ENCODE data around the gene ARHGEF9. TPM values are rescaled to one million over a fixed set of nuclear protein-coding genes. Genes with fewer than 3 reads are reported as not detected.

ARHGEF9 gene
- total RNA-seq, 2 experiments from 2014 or later, result 26.7 to 27.3 TPM

DNA sequence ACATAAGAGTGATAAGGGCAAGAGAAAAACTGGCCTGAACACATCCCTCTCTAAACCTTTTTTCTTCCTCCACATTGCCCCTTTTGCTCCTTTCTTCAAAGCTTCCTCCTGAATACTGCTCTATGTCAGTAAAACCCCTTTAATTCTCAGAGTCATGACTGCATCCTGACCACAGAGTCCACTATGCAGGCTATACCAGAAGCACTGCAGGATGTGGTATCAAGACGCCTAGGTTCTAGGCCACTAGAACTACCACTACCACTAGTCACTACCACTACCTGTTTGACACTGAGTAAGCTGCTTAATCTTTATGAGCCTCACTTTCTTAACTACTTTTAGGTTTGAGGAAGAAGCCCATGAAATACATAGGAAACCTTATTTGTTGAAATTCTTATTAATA, 38.7 kb downstream of the ARHGEF9 start:
- peak; percentile 97 for ATAC-seq
- POLR2A ChIA-PET, result interaction anchor here (0.5 to 5.7 kb wide), 2 partner anchors 9 to 14 kb away, joined by 3 to 41 read pairs; a partner anchor contains a TSS
- Mint-ChIP-seq H3K36me3 (ENCODE audit: low read depth) (peaks cover 39% of the 10 kb centered on the region), H3K4me3 (peak overlapping the region; percentile 64), H3K27me3 (ENCODE audit: low read depth) (no peaks in the 10 kb centered on the region), H3K27ac (peak overlapping the region; percentile 94), H3K4me1 (ENCODE audit: low read depth) (peaks cover 89% of the 10 kb centered on the region), H3K9me3 (ENCODE audit: insufficient read depth) (no peaks in the 10 kb centered on the region)
- CTCF ChIA-PET, result interaction anchor here (1.2 to 3.9 kb wide), 4 partner anchors 9 to 17 kb away, joined by 3 to 16 read pairs (median 10); a partner anchor contains a TSS
- peak; percentile 76 for DNase-seq

DNA sequence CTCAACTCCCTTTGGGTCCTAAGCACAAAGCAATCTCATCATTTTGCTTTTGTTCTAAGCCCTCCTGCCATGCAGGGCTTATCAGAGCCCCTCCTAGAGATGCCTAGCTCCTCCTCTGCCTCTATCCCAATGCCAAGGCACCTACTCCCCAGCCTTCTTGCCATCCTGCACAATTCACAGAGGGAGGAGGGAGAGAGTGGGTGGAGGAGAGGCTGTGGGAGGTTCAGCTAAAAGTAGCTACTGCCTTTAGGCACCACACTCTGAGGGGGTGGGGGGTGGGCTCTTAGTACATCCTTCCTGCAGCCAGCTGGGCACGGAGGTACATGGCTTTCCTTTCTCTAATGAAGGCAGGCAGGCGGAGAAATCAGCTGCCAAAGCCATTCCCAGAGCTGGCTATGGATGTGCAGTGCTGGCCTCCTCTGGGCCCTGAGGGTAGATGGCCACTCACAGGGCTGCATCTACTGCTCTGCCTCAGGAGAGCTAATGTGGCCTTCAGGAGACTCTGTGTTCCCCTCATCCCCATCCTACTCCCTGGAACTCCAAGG, 40.1 kb downstream of the ARHGEF9 start:
- peak overlapping the region; percentile 94 for H3K27ac Mint-ChIP-seq
- no peak for DNase-seq
- no peak for ATAC-seq
- peaks cover 33% of the 10 kb centered on the region for H3K36me3 Mint-ChIP-seq (ENCODE audit: low read depth)
- H3K27me3 Mint-ChIP-seq (ENCODE audit: low read depth), result no peaks in the 10 kb centered on the region
- ChIA-PET POLR2A (interaction anchor here (5.7 kb wide), 1 partner anchor 10 kb away, joined by 41 read pairs; a partner anchor contains a TSS), CTCF (interaction anchor here (1.5 to 3.9 kb wide), 3 partner anchors 11 to 17 kb away, joined by 4 to 15 read pairs (median 7); a partner anchor contains a TSS)
- peaks cover 89% of the 10 kb centered on the region for H3K4me1 Mint-ChIP-seq (ENCODE audit: low read depth)
- H3K9me3 Mint-ChIP-seq (ENCODE audit: insufficient read depth), result no peaks in the 10 kb centered on the region
- H3K4me3 Mint-ChIP-seq, result no peak overlapping the region

GRCh38 chrX:63743596-63743995, 41.4 kb downstream of the ARHGEF9 start:
- Mint-ChIP-seq H3K4me3 (no peak overlapping the region), H3K9me3 (ENCODE audit: insufficient read depth) (no peaks in the 10 kb centered on the region), H3K27me3 (ENCODE audit: low read depth) (no peaks in the 10 kb centered on the region), H3K27ac (peak overlapping the region; percentile 71), H3K36me3 (ENCODE audit: low read depth) (peaks cover 32% of the 10 kb centered on the region), H3K4me1 (ENCODE audit: low read depth) (peaks cover 93% of the 10 kb centered on the region)
- ChIA-PET CTCF (interaction anchor here (1.8 to 3.9 kb wide), 2 partner anchors 12 to 18 kb away, joined by 7 to 15 read pairs; a partner anchor contains a TSS), POLR2A (interaction anchor here (5.7 kb wide), 1 partner anchor 11 kb away, joined by 41 read pairs; a partner anchor contains a TSS)
- no peak for ATAC-seq
- no peak for DNase-seq

DNA sequence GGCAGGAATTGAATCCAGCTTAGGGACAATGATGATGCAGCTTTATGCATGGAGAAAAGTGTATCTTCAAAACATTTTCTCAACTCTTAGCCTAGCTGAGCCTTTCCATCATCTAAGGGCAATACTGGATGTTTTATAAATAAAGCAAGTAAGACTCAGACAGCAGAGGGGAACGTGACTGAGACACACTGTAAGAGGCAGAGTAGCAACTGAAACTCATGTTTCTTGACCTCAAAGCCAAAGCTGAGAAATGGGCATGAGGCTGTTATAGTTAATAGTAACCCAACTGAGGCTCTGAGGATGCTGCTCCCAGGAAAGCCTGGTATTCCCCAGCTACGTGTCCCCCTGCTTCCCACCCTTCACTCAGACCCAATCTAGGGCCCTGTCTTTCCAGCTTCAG, 44.6 kb downstream of the ARHGEF9 start:
- no peaks in the 10 kb centered on the region for H3K27me3 Mint-ChIP-seq (ENCODE audit: low read depth)
- no peak overlapping the region for H3K4me3 Mint-ChIP-seq
- H3K36me3 Mint-ChIP-seq (ENCODE audit: low read depth), result peaks cover 36% of the 10 kb centered on the region
- ATAC-seq, result no peak
- CTCF ChIA-PET, result interaction anchor here (1.3 to 1.8 kb wide), 2 partner anchors 10 kb away, joined by 4 read pairs; no protein-coding TSS in a partner anchor
- DNase-seq, result no peak
- POLR2A ChIA-PET, result interaction anchor here (1.5 kb wide), 1 partner anchor 14 kb away, joined by 4 read pairs; a partner anchor contains a TSS
- H3K27ac Mint-ChIP-seq, result no peak overlapping the region
- H3K9me3 Mint-ChIP-seq (ENCODE audit: insufficient read depth), result no peaks in the 10 kb centered on the region
- H3K4me1 Mint-ChIP-seq (ENCODE audit: low read depth), result peaks cover 84% of the 10 kb centered on the region

GRCh38 chrX:63739885-63740284, 45.1 kb downstream of the ARHGEF9 start:
- no peak overlapping the region for H3K27ac Mint-ChIP-seq
- peaks cover 38% of the 10 kb centered on the region for H3K36me3 Mint-ChIP-seq (ENCODE audit: low read depth)
- DNase-seq (no peak), ATAC-seq (no peak)
- no peaks in the 10 kb centered on the region for H3K9me3 Mint-ChIP-seq (ENCODE audit: insufficient read depth)
- no peak overlapping the region for H3K4me3 Mint-ChIP-seq
- peaks cover 79% of the 10 kb centered on the region for H3K4me1 Mint-ChIP-seq (ENCODE audit: low read depth)
- CTCF ChIA-PET, result interaction anchor here (1.3 to 1.8 kb wide), 2 partner anchors 10 to 11 kb away, joined by 4 read pairs; no protein-coding TSS in a partner anchor
- no peaks in the 10 kb centered on the region for H3K27me3 Mint-ChIP-seq (ENCODE audit: low read depth)
- POLR2A ChIA-PET, result interaction anchor here (1.5 kb wide), 1 partner anchor 14 kb away, joined by 4 read pairs; a partner anchor contains a TSS

GRCh38 chrX:63738696-63739095, 46.3 kb downstream of the ARHGEF9 start:
- no peaks in the 10 kb centered on the region for H3K9me3 Mint-ChIP-seq (ENCODE audit: insufficient read depth)

DNA sequence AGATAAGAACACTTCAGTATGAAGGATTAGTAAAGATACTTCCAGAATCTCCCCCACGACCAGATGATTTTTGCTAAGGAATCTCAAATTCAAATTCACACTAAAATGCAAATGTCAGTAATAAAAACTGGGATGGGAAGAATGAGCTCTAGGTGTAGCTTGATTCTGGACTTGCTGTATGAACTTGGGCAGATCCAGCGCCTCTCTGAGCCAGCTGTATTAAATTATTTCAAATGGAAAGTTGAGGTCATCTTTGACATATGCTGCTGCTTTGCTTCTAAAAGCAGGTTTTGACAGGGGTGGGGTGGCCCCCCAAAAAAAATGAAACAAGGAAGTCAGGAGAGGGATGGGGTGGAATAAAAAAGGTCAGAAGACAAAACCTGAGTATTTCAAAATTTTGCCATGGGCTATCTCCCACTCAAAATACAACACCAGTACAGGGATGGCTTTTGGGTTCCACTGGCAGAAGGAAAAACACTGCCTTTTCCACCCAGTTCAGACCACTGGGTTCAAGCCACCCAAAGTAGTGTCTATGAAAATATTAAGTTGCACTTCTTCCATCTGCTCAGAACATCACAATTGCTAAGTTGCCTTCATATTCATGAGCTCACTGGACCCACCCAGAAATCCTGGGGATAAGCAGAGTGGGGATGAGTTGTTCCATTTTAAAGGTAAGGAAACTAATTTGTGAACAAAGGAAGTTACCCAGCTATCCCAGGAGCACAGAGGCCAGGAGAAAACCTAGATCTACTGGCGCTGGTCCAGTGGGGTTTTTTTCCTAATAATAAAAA, 47.7 kb downstream of the ARHGEF9 start:
- no peak for DNase-seq
- no peak for ATAC-seq
- no peaks in the 10 kb centered on the region for H3K27me3 Mint-ChIP-seq (ENCODE audit: low read depth)
- no peaks in the 10 kb centered on the region for H3K9me3 Mint-ChIP-seq (ENCODE audit: insufficient read depth)
- ChIA-PET POLR2A (no interaction called here), CTCF (interaction anchor here (1.2 kb wide), 1 partner anchor 51 kb away, joined by 3 read pairs; no protein-coding TSS in a partner anchor)
- no peak overlapping the region for H3K27ac Mint-ChIP-seq
- H3K36me3 Mint-ChIP-seq (ENCODE audit: low read depth), result peaks cover 28% of the 10 kb centered on the region
- H3K4me3 Mint-ChIP-seq, result no peak overlapping the region
- peaks cover 57% of the 10 kb centered on the region for H3K4me1 Mint-ChIP-seq (ENCODE audit: low read depth)

More at GRCh38 chrX:63738696-63739095, 46.3 kb downstream of the ARHGEF9 start:
- H3K27me3 Mint-ChIP-seq (ENCODE audit: low read depth), result no peaks in the 10 kb centered on the region
- ChIA-PET POLR2A (no interaction called here), CTCF (no interaction called here)
- DNase-seq, result no peak
- ATAC-seq, result peak; percentile 36
- H3K4me1 Mint-ChIP-seq (ENCODE audit: low read depth), result peaks cover 67% of the 10 kb centered on the region
- H3K36me3 Mint-ChIP-seq (ENCODE audit: low read depth), result peaks cover 31% of the 10 kb centered on the region
- peak overlapping the region; percentile 60 for H3K4me3 Mint-ChIP-seq
- peak overlapping the region; percentile 71 for H3K27ac Mint-ChIP-seq

- H3K27ac Mint-ChIP-seq, result no peak overlapping the region
- DNase-seq (no peak), ATAC-seq (no peak)
- peaks cover 19% of the 10 kb centered on the region for H3K36me3 Mint-ChIP-seq (ENCODE audit: low read depth)
- ChIA-PET POLR2A (no interaction called here), CTCF (interaction anchor here (1.2 kb wide), 1 partner anchor 49 kb away, joined by 3 read pairs; no protein-coding TSS in a partner anchor)
- no peaks in the 10 kb centered on the region for H3K9me3 Mint-ChIP-seq (ENCODE audit: insufficient read depth)
- H3K27me3 Mint-ChIP-seq (ENCODE audit: low read depth), result no peaks in the 10 kb centered on the region
- no peak overlapping the region for H3K4me3 Mint-ChIP-seq
- H3K4me1 Mint-ChIP-seq (ENCODE audit: low read depth), result peaks cover 43% of the 10 kb centered on the region
Measured at GRCh38 chrX:63735882-63736281, 49.1 kb downstream of the ARHGEF9 start.

DNA sequence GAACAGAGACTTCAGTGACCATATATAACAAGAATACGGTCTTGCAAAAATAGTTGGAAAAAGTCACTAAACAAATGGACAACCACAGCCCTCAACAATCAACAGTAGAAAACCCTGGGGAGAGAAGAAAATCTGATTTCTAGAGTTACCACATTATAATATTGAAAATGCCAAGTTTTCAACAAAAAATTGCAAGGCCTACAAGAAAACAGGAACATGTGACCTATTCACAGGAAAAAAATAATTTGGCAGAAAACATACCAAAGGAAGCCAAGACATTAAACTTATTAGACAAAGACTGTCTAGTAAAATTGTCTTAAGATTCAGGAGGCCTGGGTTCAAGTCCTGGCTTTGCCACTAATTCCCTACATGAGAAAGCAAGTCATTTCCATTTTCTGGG, 64.7 kb downstream of the ARHGEF9 start:
- Mint-ChIP-seq H3K36me3 (ENCODE audit: low read depth) (peaks cover 39% of the 10 kb centered on the region), H3K9me3 (ENCODE audit: insufficient read depth) (no peaks in the 10 kb centered on the region), H3K27me3 (ENCODE audit: low read depth) (no peaks in the 10 kb centered on the region), H3K4me1 (ENCODE audit: low read depth) (peaks cover 10% of the 10 kb centered on the region), H3K27ac (no peak overlapping the region), H3K4me3 (no peak overlapping the region)
- ATAC-seq, result no peak
- CTCF ChIA-PET, result no interaction called here
- no peak for DNase-seq
- POLR2A ChIA-PET, result no interaction called here

DNA sequence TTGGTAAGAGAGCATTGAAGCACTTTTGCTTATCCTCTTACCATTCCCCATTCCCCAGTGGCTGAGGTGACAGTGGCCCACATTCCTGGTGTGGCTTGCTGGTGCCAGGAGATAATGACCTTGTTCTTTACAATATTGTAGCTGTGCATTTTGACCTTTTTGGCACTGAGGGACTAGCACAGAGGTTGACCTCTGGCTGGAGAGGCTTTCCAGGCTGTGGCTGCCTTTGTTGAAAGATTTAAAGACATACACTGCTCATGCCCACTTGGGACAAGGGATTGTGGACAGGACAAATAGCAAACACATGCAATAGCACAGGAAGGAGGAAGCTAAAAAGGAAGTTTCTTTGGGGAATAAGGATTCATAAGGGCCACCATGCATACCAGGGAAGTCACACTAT, 65.4 kb downstream of the ARHGEF9 start:
- no peak for DNase-seq
- no peaks in the 10 kb centered on the region for H3K27me3 Mint-ChIP-seq (ENCODE audit: low read depth)
- H3K4me3 Mint-ChIP-seq, result no peak overlapping the region
- ChIA-PET POLR2A (no interaction called here), CTCF (no interaction called here)
- no peak overlapping the region for H3K27ac Mint-ChIP-seq
- H3K9me3 Mint-ChIP-seq (ENCODE audit: insufficient read depth), result no peaks in the 10 kb centered on the region
- peaks cover 42% of the 10 kb centered on the region for H3K36me3 Mint-ChIP-seq (ENCODE audit: low read depth)
- no peak for ATAC-seq
- H3K4me1 Mint-ChIP-seq (ENCODE audit: low read depth), result peaks cover 10% of the 10 kb centered on the region

DNA sequence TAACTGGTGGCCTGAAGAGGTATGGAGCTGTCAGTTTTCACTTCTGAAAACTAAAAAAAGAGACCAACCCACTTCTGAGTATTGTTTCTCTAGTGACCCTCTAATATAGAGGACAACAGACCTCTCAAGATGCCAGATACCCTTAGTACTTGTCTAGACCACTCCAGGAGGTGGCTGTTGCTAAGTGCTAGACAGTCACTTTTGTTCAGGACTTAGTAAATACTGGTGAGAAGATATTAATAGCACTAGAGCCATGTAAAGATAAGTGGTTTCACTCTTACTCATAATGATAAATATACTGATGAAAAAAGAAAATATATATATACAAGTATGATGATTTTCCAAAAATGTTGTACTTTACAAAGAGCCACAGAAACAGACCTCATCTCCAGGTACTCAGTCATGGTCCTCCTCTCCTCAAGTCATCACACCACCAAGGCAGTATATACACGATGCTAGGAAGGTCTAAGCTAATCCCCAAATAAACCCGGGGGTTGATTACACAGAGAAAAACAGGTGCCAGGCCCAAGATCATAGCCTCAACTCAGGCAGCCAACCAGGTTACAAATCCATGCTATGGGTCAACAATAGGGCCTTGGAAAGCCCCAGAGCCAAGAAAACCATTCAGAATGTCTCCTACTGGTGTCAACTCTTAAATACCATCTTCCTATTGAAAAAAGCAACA, 66.9 kb downstream of the ARHGEF9 start:
- CTCF ChIA-PET, result no interaction called here
- Mint-ChIP-seq H3K36me3 (ENCODE audit: low read depth) (peaks cover 53% of the 10 kb centered on the region), H3K4me1 (ENCODE audit: low read depth) (no peaks in the 10 kb centered on the region), H3K27me3 (ENCODE audit: low read depth) (no peaks in the 10 kb centered on the region), H3K9me3 (ENCODE audit: insufficient read depth) (no peaks in the 10 kb centered on the region), H3K4me3 (no peak overlapping the region), H3K27ac (peak overlapping the region; percentile 40)
- POLR2A ChIA-PET, result no interaction called here
- no peak for ATAC-seq
- DNase-seq, result no peak
